GM13976 (cell line): ENCODE measurements around the gene SPACA7.

ENCODE experiments used
- DNase-seq: peaks from one replicate; pipeline ENCODE4 v3.0.0; 2012; ENCODE audit warnings: low spot score
- in situ Hi-C: fragments of 300-500 bp; cut with MboI; formaldehyde crosslinking; loops from one replicate; pipeline ENCODE4 v1.12.0; 2022; ENCODE audit warnings: low sequenced_read_pairs, mixed read lengths, inconsistent platforms; ENCODE audit not compliant: unreplicated experiment
- TF ChIP-seq, protein P1 (sequence below): IDR thresholded peaks from 2 replicates; pipeline ENCODE4 v1.5.1; 2012; ENCODE audit warnings: borderline replicate concordance, mild to moderate bottlenecking; ENCODE audit not compliant: insufficient read depth; ENCODE audit errors: extremely low read depth, missing control alignments, control extremely low read depth

SPACA7 gene

DNA sequence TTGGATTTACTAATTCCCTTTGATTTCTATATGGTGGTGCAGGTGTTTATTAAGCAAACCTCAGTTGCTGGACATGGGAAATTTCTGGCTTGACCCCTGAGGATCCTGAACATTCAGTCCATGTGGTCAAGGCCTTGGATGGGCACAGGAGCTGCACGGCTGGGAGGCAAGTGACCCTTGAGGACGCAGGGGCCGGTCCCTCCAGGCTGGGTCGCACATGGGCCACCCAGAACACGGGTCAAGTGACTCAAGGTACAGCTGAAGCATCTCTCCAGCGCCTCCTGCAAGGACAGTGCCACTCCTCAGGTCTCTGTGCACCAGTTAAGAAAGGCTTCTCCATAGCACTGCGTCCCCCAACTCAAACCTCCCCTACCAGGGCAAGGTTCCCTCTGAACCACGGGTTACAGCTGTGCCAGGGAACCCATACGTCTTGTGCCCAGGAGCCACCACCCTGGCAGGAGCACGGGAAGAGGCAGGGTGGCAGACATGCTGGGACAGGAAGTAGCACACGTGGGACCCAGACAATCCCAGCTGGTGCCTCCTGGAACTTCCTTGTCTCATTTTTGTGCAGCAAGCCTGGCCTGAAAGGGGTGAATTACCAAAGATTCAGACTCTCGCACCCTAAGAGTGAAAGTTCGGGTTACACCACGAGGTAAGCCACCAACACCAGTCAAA, 93.1 kb downstream of the SPACA7 start:
- no peak for DNase-seq
- TF ChIP-seq, protein P1, sequence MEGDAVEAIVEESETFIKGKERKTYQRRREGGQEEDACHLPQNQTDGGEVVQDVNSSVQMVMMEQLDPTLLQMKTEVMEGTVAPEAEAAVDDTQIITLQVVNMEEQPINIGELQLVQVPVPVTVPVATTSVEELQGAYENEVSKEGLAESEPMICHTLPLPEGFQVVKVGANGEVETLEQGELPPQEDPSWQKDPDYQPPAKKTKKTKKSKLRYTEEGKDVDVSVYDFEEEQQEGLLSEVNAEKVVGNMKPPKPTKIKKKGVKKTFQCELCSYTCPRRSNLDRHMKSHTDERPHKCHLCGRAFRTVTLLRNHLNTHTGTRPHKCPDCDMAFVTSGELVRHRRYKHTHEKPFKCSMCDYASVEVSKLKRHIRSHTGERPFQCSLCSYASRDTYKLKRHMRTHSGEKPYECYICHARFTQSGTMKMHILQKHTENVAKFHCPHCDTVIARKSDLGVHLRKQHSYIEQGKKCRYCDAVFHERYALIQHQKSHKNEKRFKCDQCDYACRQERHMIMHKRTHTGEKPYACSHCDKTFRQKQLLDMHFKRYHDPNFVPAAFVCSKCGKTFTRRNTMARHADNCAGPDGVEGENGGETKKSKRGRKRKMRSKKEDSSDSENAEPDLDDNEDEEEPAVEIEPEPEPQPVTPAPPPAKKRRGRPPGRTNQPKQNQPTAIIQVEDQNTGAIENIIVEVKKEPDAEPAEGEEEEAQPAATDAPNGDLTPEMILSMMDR = no peak
- in situ Hi-C loops = no loop called here

DNA sequence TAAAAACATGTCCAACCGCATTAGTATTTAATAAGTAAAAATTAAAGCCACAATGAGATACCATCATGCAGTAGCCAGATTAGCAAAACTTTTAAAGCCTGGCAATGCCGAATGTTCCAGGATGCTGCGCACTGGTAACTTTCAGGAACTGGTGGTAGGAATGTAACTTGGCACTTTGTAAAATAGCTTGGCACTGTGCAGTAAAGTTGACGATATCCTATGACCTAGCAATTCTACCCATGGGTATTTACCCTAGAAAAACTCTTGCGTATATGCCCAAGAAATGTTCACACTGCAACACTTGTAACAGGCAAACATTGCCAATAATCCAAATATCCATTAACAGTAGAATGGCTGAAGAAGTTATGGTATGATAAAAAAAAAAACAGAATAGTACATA, 97.7 kb downstream of the SPACA7 start:
- no peak for DNase-seq
- TF ChIP-seq, protein P1 = no peak
- in situ Hi-C loops = no loop called here

DNA sequence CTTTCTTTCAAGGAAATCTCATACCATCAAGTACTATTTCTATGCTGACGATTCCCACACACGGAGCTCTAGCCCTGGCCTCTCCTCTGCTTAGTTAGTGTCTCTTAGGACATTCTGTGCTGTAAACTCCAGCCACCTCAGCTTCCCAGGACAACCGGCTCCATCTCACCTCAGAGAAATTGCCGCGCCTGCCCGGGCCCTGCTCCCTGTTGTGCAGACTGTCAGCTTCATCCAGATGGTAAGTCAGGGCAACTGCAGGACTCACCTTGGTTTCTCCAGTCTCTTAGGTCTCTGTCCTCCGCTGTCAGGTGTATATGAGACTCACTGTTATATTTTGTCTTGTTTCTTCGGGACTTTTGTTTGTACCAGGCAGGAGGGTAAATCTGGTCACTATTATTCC, 98.7 kb downstream of the SPACA7 start:
- in situ Hi-C loops = no loop called here
- TF ChIP-seq, protein P1 = no peak

DNA sequence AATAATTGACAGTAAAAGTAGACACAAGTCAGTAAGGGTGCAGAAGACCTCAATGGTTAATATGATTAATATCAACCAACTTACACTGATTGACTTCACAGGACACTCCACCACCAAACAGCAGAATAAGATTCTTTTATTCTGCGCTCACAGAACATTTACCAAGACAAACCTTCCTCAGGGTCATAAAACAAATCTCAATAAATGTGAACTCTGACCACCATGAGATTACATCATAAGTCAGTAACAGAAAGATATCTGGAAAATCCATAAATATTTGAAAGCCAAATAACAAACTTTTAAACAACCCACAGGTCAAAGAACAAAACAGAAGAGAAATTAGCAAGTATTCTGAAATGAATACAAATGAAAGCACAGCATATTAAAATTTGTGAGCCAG, 99.7 kb downstream of the SPACA7 start:
- in situ Hi-C loops = no loop called here
- TF ChIP-seq, protein P1 = no peak
- DNase-seq = no peak

More for the DNA sequence above, 98.7 kb downstream of the SPACA7 start:
- no peak for DNase-seq

DNA sequence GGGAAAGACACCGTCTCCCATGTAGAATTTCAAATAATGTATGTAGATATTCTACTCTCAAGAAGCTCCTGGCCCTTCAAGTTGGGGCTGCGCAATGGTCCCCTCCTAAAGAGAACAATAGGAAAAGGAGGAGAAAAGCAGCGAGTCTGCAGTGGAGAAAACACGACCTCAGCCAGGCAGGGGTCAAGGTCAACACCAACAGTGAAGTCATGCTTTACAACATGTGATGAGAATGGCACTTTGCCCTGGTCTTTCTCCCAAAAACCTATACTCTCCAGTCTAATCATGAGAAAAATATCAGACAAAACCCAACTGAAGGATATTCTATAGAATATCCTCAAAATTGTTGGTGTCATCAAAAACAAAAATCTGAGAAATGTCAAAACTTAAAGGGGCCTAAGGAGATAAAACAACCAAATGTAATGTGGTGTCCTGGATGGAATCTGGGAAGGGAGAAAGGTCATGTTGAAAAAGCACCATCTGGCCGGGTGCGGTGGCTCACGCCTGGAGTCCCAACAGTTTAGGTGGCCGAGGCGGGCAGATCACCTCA, 101.0 kb downstream of the SPACA7 start:
- TF ChIP-seq, protein P1 = no peak
- DNase-seq = no peak
- in situ Hi-C loops = no loop called here

DNA sequence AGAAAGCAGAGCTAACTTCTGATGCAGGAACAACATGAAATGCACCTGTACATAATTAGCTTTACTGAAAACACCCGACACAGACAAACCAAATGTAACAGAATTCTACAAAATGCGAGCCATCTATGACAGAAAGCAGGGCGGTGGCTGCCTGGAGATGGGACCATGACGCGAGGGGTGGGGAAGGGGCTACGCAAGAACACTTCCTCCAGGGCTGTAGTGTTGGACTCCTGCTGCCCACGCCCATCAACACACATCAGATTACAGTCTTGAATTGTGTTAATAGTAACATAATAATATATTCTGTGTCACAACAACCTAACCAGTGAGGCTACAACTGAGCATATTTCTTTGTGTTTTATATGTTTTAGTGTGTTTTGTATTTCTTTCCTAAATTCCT, 103.2 kb downstream of the SPACA7 start:
- DNase-seq = no peak
- TF ChIP-seq, protein P1 = no peak
- in situ Hi-C loops = no loop called here
